MG63 (cell line): ENCODE measurements around the gene APBB2. TPM values are rescaled to one million over a fixed set of nuclear protein-coding genes. Genes with fewer than 3 reads are reported as not detected.

Experiments used
- DNase-seq: peaks from one replicate; pipeline ENCODE4 v3.0.0-alpha.2; 2020
- H3K27me3 ChIP-seq: fragments of 250-450 bp; sonication (Bioruptor Pico); 2 replicates; pipeline ENCODE4 v1.5.1; 2020; ENCODE audit warnings: mild to moderate bottlenecking, moderate library complexity
- H3K36me3 ChIP-seq: fragments of 250-450 bp; sonication (Bioruptor Pico); 2 replicates; pipeline ENCODE4 v1.5.1; 2020; ENCODE audit warnings: mild to moderate bottlenecking, moderate library complexity
- H3K4me3 ChIP-seq: fragments of 250-450 bp; sonication (Bioruptor Pico); 2 replicates; pipeline ENCODE4 v1.5.1; 2020; ENCODE audit warnings: mild to moderate bottlenecking, moderate library complexity
- H3K9me3 ChIP-seq: fragments of 250-450 bp; sonication (Bioruptor Pico); 2 replicates; pipeline ENCODE4 v1.5.1; 2020; ENCODE audit warnings: mild to moderate bottlenecking, moderate library complexity
- total RNA-seq: library from RNA; depleted of rRNA; stranded (reverse); fragments of >200 nt; shearing (Covaris generic); gene quantifications from 2 replicates; pipeline ENCODE4 v1.2.3, GENCODE V29; 2014; ENCODE audit warnings: low replicate concordance; rRNA removed

The APBB2 gene
- total RNA-seq, 1 experiment from 2014 or later: 36.1 TPM

DNA sequence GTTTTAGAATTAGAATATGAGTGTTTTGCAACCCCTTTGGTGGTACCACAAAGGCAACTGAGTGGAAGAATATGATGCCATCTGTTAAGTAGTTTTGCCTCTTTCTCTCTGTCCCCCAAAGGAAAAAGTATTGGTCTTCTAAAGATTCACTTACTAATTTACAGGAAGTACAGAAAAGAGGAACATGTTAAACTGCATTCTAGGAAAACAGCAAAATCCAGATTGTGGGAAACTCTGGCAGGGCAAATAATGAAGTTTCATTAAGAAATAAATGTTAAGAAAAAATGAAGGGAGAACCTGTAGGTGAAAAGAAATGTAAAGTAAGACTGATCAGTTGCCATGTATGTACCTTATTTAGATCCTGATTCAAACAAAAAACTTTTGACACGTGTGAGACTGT is 425.3 kb downstream of the APBB2 start:
- H3K9me3 ChIP-seq: no peaks in the 10 kb centered on the region
- no peaks in the 10 kb centered on the region; the same call in 1 of the 2 replicates for H3K27me3 ChIP-seq
- H3K4me3 ChIP-seq: no peak overlapping the region
- DNase-seq: no peak
- no peaks in the 10 kb centered on the region for H3K36me3 ChIP-seq

DNA sequence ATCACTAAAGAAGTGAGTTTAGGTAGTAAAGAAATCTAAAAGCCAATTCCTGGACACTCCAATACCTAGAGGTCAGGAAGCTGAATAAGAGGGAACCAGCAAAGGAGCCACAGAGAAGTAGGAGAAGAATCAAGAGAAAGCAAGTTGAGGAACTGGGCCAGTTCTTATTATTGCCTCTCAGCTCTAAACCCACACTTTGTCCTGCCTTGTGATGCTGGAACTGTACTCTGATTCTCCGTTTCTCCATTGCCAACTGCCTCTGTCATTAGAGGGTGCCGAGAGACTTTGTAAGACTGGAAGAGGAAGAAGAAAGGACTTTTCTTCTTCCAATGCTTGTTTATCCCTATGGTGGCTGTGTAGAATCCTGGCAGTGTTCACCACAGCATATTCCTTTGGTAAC is 426.0 kb downstream of the APBB2 start:
- Histone ChIP-seq H3K4me3 (no peak overlapping the region), H3K36me3 (no peaks in the 10 kb centered on the region), H3K9me3 (no peaks in the 10 kb centered on the region), H3K27me3 (no peaks in the 10 kb centered on the region; the same call in 1 of the 2 replicates)
- no peak for DNase-seq

DNA sequence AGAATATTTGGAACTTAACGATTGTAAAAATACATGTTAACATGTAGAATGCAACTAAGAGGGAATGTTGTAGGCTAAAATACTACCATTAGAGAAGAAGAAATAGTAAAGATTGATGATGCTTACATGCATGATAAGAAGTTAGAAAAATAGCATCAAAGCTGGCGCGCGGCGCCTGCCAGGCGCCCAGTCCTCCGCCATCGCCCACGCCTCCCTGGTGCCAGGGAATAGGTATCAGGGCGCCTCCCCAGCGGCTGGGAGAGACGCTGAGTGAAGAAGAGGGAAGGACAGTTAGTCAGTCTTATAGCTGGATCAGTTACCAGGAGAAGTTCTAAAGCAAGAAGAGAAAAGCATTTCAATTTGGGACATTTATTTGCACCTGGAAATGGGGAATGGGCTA is 428.6 kb downstream of the APBB2 start:
- H3K27me3 ChIP-seq: no peaks in the 10 kb centered on the region
- DNase-seq: no peak
- no peaks in the 10 kb centered on the region for H3K36me3 ChIP-seq
- H3K9me3 ChIP-seq: no peaks in the 10 kb centered on the region
- no peak overlapping the region for H3K4me3 ChIP-seq

DNA sequence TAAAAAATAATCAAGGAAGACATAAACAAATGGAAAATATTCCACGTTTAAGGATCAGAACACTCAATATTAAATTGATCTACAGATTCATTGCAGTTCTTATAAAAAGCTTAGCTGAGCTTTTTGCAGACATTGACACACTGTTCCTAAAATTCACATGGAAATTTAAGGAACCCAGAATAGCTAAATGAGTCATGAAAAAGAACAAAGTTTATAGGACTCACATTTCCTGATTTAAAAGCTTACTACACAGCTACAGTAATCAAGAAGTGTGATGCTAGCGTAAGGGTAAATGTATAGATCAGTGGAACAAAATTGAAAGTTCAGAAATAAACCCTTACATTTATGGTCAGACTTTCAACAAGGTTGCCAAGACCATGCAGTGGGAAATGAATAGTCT is 431.5 kb downstream of the APBB2 start:
- DNase-seq: no peak
- no peak overlapping the region for H3K4me3 ChIP-seq
- no peaks in the 10 kb centered on the region for H3K36me3 ChIP-seq
- no peaks in the 10 kb centered on the region for H3K9me3 ChIP-seq
- no peaks in the 10 kb centered on the region for H3K27me3 ChIP-seq

DNA sequence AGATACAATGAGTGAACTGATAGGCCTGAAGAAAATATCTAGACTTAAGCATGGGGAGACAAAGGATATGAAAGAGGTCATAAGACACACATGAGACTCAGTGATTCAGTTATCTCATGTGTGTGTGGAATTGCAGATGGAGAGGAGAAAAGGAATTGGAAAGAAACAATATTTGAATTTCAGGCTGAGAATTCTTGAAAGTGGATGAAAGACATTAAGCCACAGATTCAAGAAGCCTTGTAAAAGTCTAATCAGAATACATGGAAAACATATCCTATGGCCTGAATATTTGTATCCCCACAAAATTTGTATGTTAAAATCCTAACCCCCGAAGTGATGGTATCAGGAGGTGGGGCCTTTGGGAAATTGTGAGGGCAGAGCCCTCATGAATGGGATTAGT is 436.3 kb downstream of the APBB2 start:
- H3K36me3 ChIP-seq: no peaks in the 10 kb centered on the region
- no peaks in the 10 kb centered on the region for H3K9me3 ChIP-seq
- H3K27me3 ChIP-seq: no peaks in the 10 kb centered on the region
- DNase-seq: no peak
- no peak overlapping the region for H3K4me3 ChIP-seq

DNA sequence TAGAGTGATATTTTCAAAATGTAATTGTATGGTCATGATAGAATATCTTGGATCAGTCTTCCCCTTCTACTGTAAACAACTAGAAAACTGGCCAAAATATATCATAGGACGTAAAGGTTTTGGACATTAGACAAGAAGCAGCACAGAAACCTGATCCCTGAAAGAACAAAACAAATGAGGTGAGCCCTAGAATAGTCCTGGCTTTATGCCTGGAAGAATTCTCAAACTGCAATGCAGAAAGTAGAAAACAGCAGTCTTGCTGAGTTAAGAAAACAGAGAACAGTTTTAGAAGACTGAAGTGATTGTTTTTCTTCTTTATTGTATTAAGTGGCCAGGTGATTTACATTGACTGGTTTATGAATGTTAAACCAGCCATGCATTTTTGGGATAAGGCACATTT is 445.1 kb downstream of the APBB2 start:
- Histone ChIP-seq H3K36me3 (no peaks in the 10 kb centered on the region), H3K27me3 (no peaks in the 10 kb centered on the region), H3K4me3 (no peak overlapping the region), H3K9me3 (no peaks in the 10 kb centered on the region)
- no peak for DNase-seq

DNA sequence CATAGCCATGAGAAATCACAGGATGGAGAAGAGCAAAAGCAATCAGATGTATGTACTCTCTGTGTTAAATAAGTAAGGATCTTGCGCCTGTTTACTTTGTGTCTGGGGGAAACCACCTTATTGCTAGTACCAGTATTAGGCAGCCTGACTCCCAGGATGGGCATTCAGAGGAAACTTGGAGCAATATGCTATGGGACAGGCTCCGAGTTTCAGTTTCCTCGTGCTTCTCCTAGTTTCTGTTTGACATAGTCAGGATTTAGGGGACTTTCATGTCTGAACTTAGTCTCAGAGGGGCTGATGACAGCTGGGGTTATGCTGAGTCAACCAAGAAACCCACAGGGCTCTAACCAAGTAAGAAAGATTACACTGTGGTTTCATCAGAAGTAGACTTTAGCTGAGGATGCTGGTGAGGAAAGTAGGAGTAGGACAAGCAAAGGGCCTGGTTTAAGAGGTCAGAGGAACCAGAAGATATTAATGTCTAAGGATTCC is 451.1 kb downstream of the APBB2 start:
- Histone ChIP-seq H3K4me3 (no peak overlapping the region), H3K9me3 (no peaks in the 10 kb centered on the region)
- DNase-seq: no peak

More for the DNA sequence above, 451.1 kb downstream of the APBB2 start:
- Histone ChIP-seq H3K27me3 (no peaks in the 10 kb centered on the region), H3K36me3 (no peaks in the 10 kb centered on the region)

Other genes starting within 250 kb of the APBB2 start
- gene UCHL1, start 42.4 kb upstream of the APBB2 start, total RNA-seq: 296 and 355 TPM in 2 replicates